Measurements from ENCODE around the gene EVA1A. TPM values are rescaled to one million over a fixed set of nuclear protein-coding genes. Genes with fewer than 3 reads are reported as not detected.

The EVA1A gene
- total and polyA plus RNA-seq, 2 experiments from 2014 or later: 126 to 145 TPM

GRCh38 chr2:75497256-75497655 lies 63.5 kb downstream of the EVA1A start:
- Histone ChIP-seq H3K4me1 (ENCODE audit: insufficient read depth) (peaks cover 31% of the 10 kb centered on the region), H3K9ac (no peak overlapping the region), H3K9me3 (ENCODE audit: low read depth) (no peaks in the 10 kb centered on the region), H3K4me2 (ENCODE audit: unreplicated experiment) (no peak overlapping the region), H3K4me3 (no peak overlapping the region), H4K20me1 (ENCODE audit: insufficient read depth) (peaks cover 7% of the 10 kb centered on the region; the same call in 1 of the 2 replicates), H3K27me3 (replicated peaks; ENCODE audit: insufficient read depth) (no peaks in the 10 kb centered on the region), H2AFZ (no peak overlapping the region), H3K9me2 (ENCODE audit: insufficient read depth) (no peaks in the 10 kb centered on the region), H3K27ac (no peak overlapping the region), H3K36me3 (ENCODE audit: low read depth) (peaks cover 48% of the 10 kb centered on the region), H3K79me2 (ENCODE audit: insufficient read depth) (peaks cover 100% of the 10 kb centered on the region), H3F3A (ENCODE audit: insufficient read depth) (peaks cover 30% of the 10 kb centered on the region)
- TF ChIP-seq EZH2 (IDR thresholded peaks at IDR 0.05; ENCODE audit: insufficient read depth, poor library complexity, severe bottlenecking): no peak
- TF ChIP-seq EZH2phosphoT487 (IDR thresholded peaks at IDR 0.05; ENCODE audit: insufficient read depth, low read depth): no peak
- WGBS, 2 experiments (ENCODE audit: low coverage in 1 of 2, low lambda C conversion rate in 2 of 2, missing lambda C conversion rate in 2 of 2): 85% methylated on average over 5 of the region's 5 CpGs
- in situ Hi-C loops (cut with MboI): no loop called here
- DNase-seq: no peak

GRCh38 chr2:75495862-75496261 lies 64.9 kb downstream of the EVA1A start:
- no peak for DNase-seq
- Histone ChIP-seq H3K27ac (no peak overlapping the region), H3K27me3 (replicated peaks; ENCODE audit: insufficient read depth) (no peaks in the 10 kb centered on the region), H2AFZ (no peak overlapping the region), H3K4me1 (ENCODE audit: insufficient read depth) (peaks cover 24% of the 10 kb centered on the region), H3K9me2 (ENCODE audit: insufficient read depth) (no peaks in the 10 kb centered on the region), H3F3A (ENCODE audit: insufficient read depth) (peaks cover 20% of the 10 kb centered on the region; the same call in 1 of the 2 replicates), H3K79me2 (ENCODE audit: insufficient read depth) (peaks cover 100% of the 10 kb centered on the region), H3K9ac (no peak overlapping the region), H4K20me1 (ENCODE audit: insufficient read depth) (peaks cover 7% of the 10 kb centered on the region; the same call in 1 of the 2 replicates), H3K36me3 (ENCODE audit: low read depth) (peaks cover 53% of the 10 kb centered on the region), H3K4me3 (no peak overlapping the region), H3K9me3 (ENCODE audit: low read depth) (no peaks in the 10 kb centered on the region), H3K4me2 (ENCODE audit: unreplicated experiment) (no peak overlapping the region)
- WGBS, 2 experiments (ENCODE audit: low coverage in 1 of 2, low lambda C conversion rate in 2 of 2, missing lambda C conversion rate in 2 of 2): 97 to 98% methylated on average over 2 of the region's 2 CpGs
- in situ Hi-C loops (cut with MboI): no loop called here
- TF ChIP-seq EZH2 (IDR thresholded peaks at IDR 0.05; ENCODE audit: insufficient read depth, poor library complexity, severe bottlenecking) (no peak), EZH2phosphoT487 (IDR thresholded peaks at IDR 0.05; ENCODE audit: insufficient read depth, low read depth) (no peak)

GRCh38 chr2:75494137-75494769 lies 66.5 kb downstream of the EVA1A start:
- WGBS, 2 experiments (ENCODE audit: low coverage in 1 of 2, low lambda C conversion rate in 2 of 2, missing lambda C conversion rate in 2 of 2): 93 to 94% methylated on average over 6 of the region's 6 CpGs
- H3K27ac ChIP-seq: no peak overlapping the region
- no peak overlapping the region for H3K4me2 ChIP-seq (ENCODE audit: unreplicated experiment)
- no peaks in the 10 kb centered on the region for H3K9me3 ChIP-seq (ENCODE audit: low read depth)
- peaks cover 21% of the 10 kb centered on the region; the same call in 1 of the 2 replicates for H3F3A ChIP-seq (ENCODE audit: insufficient read depth)
- peaks cover 15% of the 10 kb centered on the region; the same call in 1 of the 2 replicates for H3K4me1 ChIP-seq (ENCODE audit: insufficient read depth)
- H3K27me3 ChIP-seq (replicated peaks; ENCODE audit: insufficient read depth): no peaks in the 10 kb centered on the region
- H3K4me3 ChIP-seq: no peak overlapping the region
- H3K9ac ChIP-seq: no peak overlapping the region
- H2AFZ ChIP-seq: no peak overlapping the region
- H3K36me3 ChIP-seq (ENCODE audit: low read depth): peaks cover 64% of the 10 kb centered on the region
- peak; percentile 40 for DNase-seq
- no peaks in the 10 kb centered on the region for H3K9me2 ChIP-seq (ENCODE audit: insufficient read depth)
- in situ Hi-C loops (cut with MboI): no loop called here
- no peak for TF ChIP-seq EZH2 (IDR thresholded peaks at IDR 0.05; ENCODE audit: insufficient read depth, poor library complexity, severe bottlenecking)
- no peak for TF ChIP-seq EZH2phosphoT487 (IDR thresholded peaks at IDR 0.05; ENCODE audit: insufficient read depth, low read depth)
- peaks cover 7% of the 10 kb centered on the region; the same call in 1 of the 2 replicates for H4K20me1 ChIP-seq (ENCODE audit: insufficient read depth)
- peaks cover 96% of the 10 kb centered on the region for H3K79me2 ChIP-seq (ENCODE audit: insufficient read depth)

GRCh38 chr2:75493230-75493629 lies 67.5 kb downstream of the EVA1A start:
- H3K36me3 ChIP-seq (ENCODE audit: low read depth): peaks cover 64% of the 10 kb centered on the region
- H3K27me3 ChIP-seq (replicated peaks; ENCODE audit: insufficient read depth): no peaks in the 10 kb centered on the region
- peaks cover 86% of the 10 kb centered on the region for H3K79me2 ChIP-seq (ENCODE audit: insufficient read depth)
- no peak overlapping the region for H3K27ac ChIP-seq
- H3K4me1 ChIP-seq (ENCODE audit: insufficient read depth): peaks cover 15% of the 10 kb centered on the region; the same call in 1 of the 2 replicates
- no peak for TF ChIP-seq EZH2 (IDR thresholded peaks at IDR 0.05; ENCODE audit: insufficient read depth, poor library complexity, severe bottlenecking)
- no peak for TF ChIP-seq EZH2phosphoT487 (IDR thresholded peaks at IDR 0.05; ENCODE audit: insufficient read depth, low read depth)
- WGBS, 2 experiments (ENCODE audit: low coverage in 1 of 2, low lambda C conversion rate in 2 of 2, missing lambda C conversion rate in 2 of 2): 93 to 96% methylated on average over 22 to 25 of the region's 25 CpGs
- no peak overlapping the region for H2AFZ ChIP-seq
- DNase-seq: no peak
- no peak overlapping the region for H3K4me2 ChIP-seq (ENCODE audit: unreplicated experiment)
- no peaks in the 10 kb centered on the region for H3K9me3 ChIP-seq (ENCODE audit: low read depth)
- peaks cover 21% of the 10 kb centered on the region; the same call in 1 of the 2 replicates for H3F3A ChIP-seq (ENCODE audit: insufficient read depth)
- in situ Hi-C loops (cut with MboI): no loop called here
- peaks cover 7% of the 10 kb centered on the region; the same call in 1 of the 2 replicates for H4K20me1 ChIP-seq (ENCODE audit: insufficient read depth)
- H3K9me2 ChIP-seq (ENCODE audit: insufficient read depth): no peaks in the 10 kb centered on the region
- H3K9ac ChIP-seq: no peak overlapping the region
- no peak overlapping the region for H3K4me3 ChIP-seq

Data from GM23248 (cell line).